A673 (cell line): ENCODE results near the gene OR10AD1.

Source experiments
- EZH2 ChIP-seq: fragments of 200-600 bp; sonication (generic); IDR thresholded peaks from 2 replicates; pipeline ENCODE4 v1.6.1; 2017; ENCODE audit warnings: borderline replicate concordance, low read depth, mild to moderate bottlenecking, mixed read lengths, antibody characterized with exemption, low read length; ENCODE audit not compliant: poor library complexity, severe bottlenecking
- TF ChIP-seq, protein P1 (sequence below): fragments of 300-800, 200-600 bp; sonication (generic); conservative IDR thresholded peaks from 2 replicates; pipeline ENCODE4 v1.5.1; 2017; ENCODE audit warnings: low read depth, mild to moderate bottlenecking, antibody characterized with exemption, low read length, moderate library complexity, mixed read lengths

DNA sequence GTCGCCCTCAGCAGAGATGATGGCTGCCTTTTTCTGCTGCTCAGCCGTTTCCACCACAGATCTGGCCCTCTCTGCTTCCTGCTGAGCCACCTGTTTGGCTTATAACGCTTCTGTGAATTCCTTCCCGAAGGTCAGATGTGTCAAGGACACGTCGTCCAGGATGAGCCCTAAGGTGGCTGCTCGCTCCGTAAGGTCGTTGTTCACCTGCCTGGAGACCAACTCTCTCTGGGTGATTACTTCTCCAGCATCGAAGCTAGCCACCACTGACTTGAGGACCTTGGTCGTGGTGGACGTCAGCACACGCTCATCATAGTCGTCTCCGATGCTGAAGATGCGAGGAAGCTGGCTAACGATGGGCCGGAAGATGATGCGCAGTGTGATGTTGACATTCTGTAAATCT, 34.1 kb downstream of the OR10AD1 start:
- TF ChIP-seq, protein P1, sequence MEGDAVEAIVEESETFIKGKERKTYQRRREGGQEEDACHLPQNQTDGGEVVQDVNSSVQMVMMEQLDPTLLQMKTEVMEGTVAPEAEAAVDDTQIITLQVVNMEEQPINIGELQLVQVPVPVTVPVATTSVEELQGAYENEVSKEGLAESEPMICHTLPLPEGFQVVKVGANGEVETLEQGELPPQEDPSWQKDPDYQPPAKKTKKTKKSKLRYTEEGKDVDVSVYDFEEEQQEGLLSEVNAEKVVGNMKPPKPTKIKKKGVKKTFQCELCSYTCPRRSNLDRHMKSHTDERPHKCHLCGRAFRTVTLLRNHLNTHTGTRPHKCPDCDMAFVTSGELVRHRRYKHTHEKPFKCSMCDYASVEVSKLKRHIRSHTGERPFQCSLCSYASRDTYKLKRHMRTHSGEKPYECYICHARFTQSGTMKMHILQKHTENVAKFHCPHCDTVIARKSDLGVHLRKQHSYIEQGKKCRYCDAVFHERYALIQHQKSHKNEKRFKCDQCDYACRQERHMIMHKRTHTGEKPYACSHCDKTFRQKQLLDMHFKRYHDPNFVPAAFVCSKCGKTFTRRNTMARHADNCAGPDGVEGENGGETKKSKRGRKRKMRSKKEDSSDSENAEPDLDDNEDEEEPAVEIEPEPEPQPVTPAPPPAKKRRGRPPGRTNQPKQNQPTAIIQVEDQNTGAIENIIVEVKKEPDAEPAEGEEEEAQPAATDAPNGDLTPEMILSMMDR, result no peak
- no peak for TF ChIP-seq EZH2
